IPS-11a (cell line): ENCODE data around the gene GRHL1.

Experiments used
- H3K4me3 ChIP-seq: one replicate; pipeline ENCODE4 v1.5.1; 2013; ENCODE audit warnings: low read depth, low read length, control low read depth

Gene GRHL1

GRCh38 chr2:9971890-9972289 lies 20.4 kb downstream of the GRHL1 start:
- H3K4me3 ChIP-seq = no peak overlapping the region

GRCh38 chr2:9972621-9973479 lies 21.4 kb downstream of the GRHL1 start:
- H3K4me3 ChIP-seq = no peak overlapping the region

- H3K4me3 ChIP-seq = no peak overlapping the region
Observed at GRCh38 chr2:9973690-9974089, 22.2 kb downstream of the GRHL1 start.

GRCh38 chr2:9974343-9974742 lies 22.9 kb downstream of the GRHL1 start:
- H3K4me3 ChIP-seq = no peak overlapping the region

- no peak overlapping the region for H3K4me3 ChIP-seq
Observed at GRCh38 chr2:9975328-9975727, 23.8 kb downstream of the GRHL1 start.

- no peak overlapping the region for H3K4me3 ChIP-seq
Observed at GRCh38 chr2:9975805-9976447, 24.4 kb downstream of the GRHL1 start.

GRCh38 chr2:9979977-9980376 lies 28.5 kb downstream of the GRHL1 start:
- H3K4me3 ChIP-seq = no peak overlapping the region

GRCh38 chr2:9980520-9980919 lies 29.0 kb downstream of the GRHL1 start:
- no peak overlapping the region for H3K4me3 ChIP-seq

GRCh38 chr2:9981655-9982054 lies 30.2 kb downstream of the GRHL1 start:
- H3K4me3 ChIP-seq = no peak overlapping the region

GRCh38 chr2:9982248-9982647 lies 30.8 kb downstream of the GRHL1 start:
- no peak overlapping the region for H3K4me3 ChIP-seq

GRCh38 chr2:9982891-9983290 lies 31.4 kb downstream of the GRHL1 start:
- no peak overlapping the region for H3K4me3 ChIP-seq

- no peak overlapping the region for H3K4me3 ChIP-seq
Observed at GRCh38 chr2:9983401-9984216, 32.1 kb downstream of the GRHL1 start.

- H3K4me3 ChIP-seq = no peak overlapping the region
Observed at GRCh38 chr2:9984217-9984739, 32.8 kb downstream of the GRHL1 start.

GRCh38 chr2:9984871-9985480 lies 33.5 kb downstream of the GRHL1 start:
- no peak overlapping the region for H3K4me3 ChIP-seq

GRCh38 chr2:9985531-9986328 lies 34.2 kb downstream of the GRHL1 start:
- H3K4me3 ChIP-seq = no peak overlapping the region

GRCh38 chr2:9988320-9988719 lies 36.8 kb downstream of the GRHL1 start:
- H3K4me3 ChIP-seq = no peak overlapping the region

GRCh38 chr2:9990736-9991135 lies 39.2 kb downstream of the GRHL1 start:
- no peak overlapping the region for H3K4me3 ChIP-seq

GRCh38 chr2:9991221-9991620 lies 39.7 kb downstream of the GRHL1 start:
- H3K4me3 ChIP-seq = no peak overlapping the region

GRCh38 chr2:9991829-9992273 lies 40.4 kb downstream of the GRHL1 start:
- no peak overlapping the region for H3K4me3 ChIP-seq
